PC-9 (cell line): ENCODE measurements around the gene ZNF444. TPM values are rescaled to one million over a fixed set of nuclear protein-coding genes. Genes with fewer than 3 reads are reported as not detected.

ENCODE experiments used
- BruUV-seq: library from RNA; stranded (reverse); fragments of 400-500 nt; replicated peaks from 2 replicates; lab custom pipeline; 2021; lab: Mats Ljungman, UMichigan
- CTCF ChIA-PET: fragments of 300-600 bp; sonication (Branson Sonifier 250); formaldehyde crosslinking; loops from one replicate; lab custom pipeline; 2022; ENCODE audit warnings: antibody characterized with exemption; lab: Charles Lee
- POLR2A ChIA-PET: fragments of 300-600 bp; sonication (Branson Sonifier 250); formaldehyde crosslinking; loops from one replicate; lab custom pipeline; 2022; ENCODE audit warnings: antibody characterized with exemption; ENCODE audit not compliant: unreplicated experiment; lab: Charles Lee
- DNase-seq, 2 experiments: peaks; one replicate each; pipeline versions ENCODE4 v3.0.0 to v3.0.0-alpha.2; 2015 to 2022; ENCODE audit warnings: mixed read lengths in 1 of 2
- H2AFZ ChIP-seq: fragments of 200-600 bp; sonication (generic); 2 replicates; pipeline ENCODE4 v1.8.1; 2017; ENCODE audit warnings: antibody characterized with exemption
- H3F3A ChIP-seq: fragments of 200-600 bp; sonication (generic); 2 replicates; pipeline ENCODE4 v1.8.1; 2017; ENCODE audit warnings: antibody characterized with exemption, mild to moderate bottlenecking, low read depth; ENCODE audit not compliant: insufficient read depth
- H3K27ac ChIP-seq: fragments of 200-600 bp; sonication (generic); 2 replicates; pipeline ENCODE4 v1.6.1; 2016; ENCODE audit warnings: mixed run types
- H3K27me3 ChIP-seq: fragments of 200-600 bp; sonication (generic); 2 replicates; pipeline ENCODE4 v1.6.1; 2016; ENCODE audit warnings: low read depth, mixed run types; ENCODE audit not compliant: insufficient read depth
- H3K36me3 ChIP-seq: fragments of 200-600 bp; sonication (generic); 2 replicates; pipeline ENCODE4 v1.6.1; 2016; ENCODE audit warnings: low read depth, mixed run types
- H3K4me1 ChIP-seq: fragments of 200-600 bp; sonication (generic); replicated peaks from 2 replicates; pipeline ENCODE4 v1.6.1; 2016; ENCODE audit warnings: mixed run types; ENCODE audit not compliant: insufficient read depth
- H3K4me2 ChIP-seq: fragments of 200-600 bp; sonication (generic); 2 replicates; pipeline ENCODE4 v1.6.1; 2017; ENCODE audit warnings: mixed run types
- H3K4me3 ChIP-seq: fragments of 200-600 bp; sonication (generic); 2 replicates; pipeline ENCODE4 v1.6.1; 2016; ENCODE audit warnings: mixed run types
- H3K79me2 ChIP-seq: fragments of 200-600 bp; sonication (generic); 2 replicates; pipeline ENCODE4 v1.6.1; 2017; ENCODE audit warnings: low read depth, mixed run types
- H3K9me2 ChIP-seq: fragments of 200-600 bp; sonication (generic); 2 replicates; pipeline ENCODE4 v1.8.1; 2017; ENCODE audit warnings: mild to moderate bottlenecking; ENCODE audit not compliant: insufficient read depth
- H3K9me3 ChIP-seq: fragments of 200-600 bp; sonication (generic); 2 replicates; pipeline ENCODE4 v1.8.1; 2016; ENCODE audit warnings: low read depth; ENCODE audit not compliant: insufficient read depth
- H4K20me1 ChIP-seq: fragments of 200-600 bp; sonication (generic); 2 replicates; pipeline ENCODE4 v1.8.1; 2017; ENCODE audit not compliant: insufficient read depth
- CTCF ChIP-seq: fragments of 200-600 bp; sonication (generic); conservative IDR thresholded peaks from 2 replicates; pipeline ENCODE4 v1.6.1; 2017; ENCODE audit warnings: mixed run types, antibody characterized with exemption, mild to moderate bottlenecking, moderate library complexity
- EZH2 ChIP-seq: fragments of 200-600 bp; sonication (generic); IDR thresholded peaks from 2 replicates; pipeline ENCODE4 v1.8.0; 2017; ENCODE audit warnings: antibody characterized with exemption, low read depth
- intact Hi-C: fragments of 100-400 bp; cut with micrococcal nuclease; formaldehyde crosslinking; loops from one replicate; pipeline ENCODE4 v1.10.0; 2022; ENCODE audit not compliant: unreplicated experiment
- total RNA-seq: library from RNA; stranded (reverse); gene quantifications from 2 replicates; pipeline ENCODE4 v1.2.3, GENCODE V29; 2021

Gene ZNF444
- total RNA-seq, 1 experiment from 2014 or later, result 50.5 TPM

- Histone ChIP-seq H3K4me1 (peaks cover 24% of the 10 kb centered on the region), H3F3A (peaks cover 12% of the 10 kb centered on the region), H4K20me1 (peaks cover 93% of the 10 kb centered on the region), H3K27me3 (no peaks in the 10 kb centered on the region), H3K4me2 (no peak overlapping the region), H3K79me2 (peaks cover 99% of the 10 kb centered on the region), H3K4me3 (no peak overlapping the region), H2AFZ (no peak overlapping the region), H3K36me3 (no peaks in the 10 kb centered on the region; the same call in 1 of the 2 replicates), H3K9me2 (no peaks in the 10 kb centered on the region), H3K27ac (no peak overlapping the region), H3K9me3 (no peaks in the 10 kb centered on the region)
- TF ChIP-seq EZH2 (no peak), CTCF (no peak)
- intact Hi-C loops, result no loop called here
- ChIA-PET POLR2A (no interaction called here), CTCF (no interaction called here)
- DNase-seq, result no peak
- no TSS peak for BruUV-seq
Measured at GRCh38 chr19:56112313-56112709, 28.8 kb upstream of the ZNF444 start.

- H4K20me1 ChIP-seq, result peaks cover 96% of the 10 kb centered on the region
- no peak for TF ChIP-seq CTCF
- TF ChIP-seq EZH2, result no peak
- no peaks in the 10 kb centered on the region for H3K9me3 ChIP-seq
- no peaks in the 10 kb centered on the region for H3K9me2 ChIP-seq
- peaks cover 24% of the 10 kb centered on the region for H3K4me1 ChIP-seq
- ChIA-PET CTCF (no interaction called here), POLR2A (no interaction called here)
- no peaks in the 10 kb centered on the region for H3K27me3 ChIP-seq
- no peak for DNase-seq
- no peaks in the 10 kb centered on the region; the same call in 1 of the 2 replicates for H3K36me3 ChIP-seq
- intact Hi-C loops, result no loop called here
- no TSS peak for BruUV-seq
- H3F3A ChIP-seq, result peaks cover 12% of the 10 kb centered on the region
- H3K4me2 ChIP-seq, result no peak overlapping the region
- peaks cover 99% of the 10 kb centered on the region for H3K79me2 ChIP-seq
- H3K4me3 ChIP-seq, result no peak overlapping the region
- H3K27ac ChIP-seq, result no peak overlapping the region
- H2AFZ ChIP-seq, result no peak overlapping the region
Measured at GRCh38 chr19:56113074-56113632, 27.9 kb upstream of the ZNF444 start.

DNA sequence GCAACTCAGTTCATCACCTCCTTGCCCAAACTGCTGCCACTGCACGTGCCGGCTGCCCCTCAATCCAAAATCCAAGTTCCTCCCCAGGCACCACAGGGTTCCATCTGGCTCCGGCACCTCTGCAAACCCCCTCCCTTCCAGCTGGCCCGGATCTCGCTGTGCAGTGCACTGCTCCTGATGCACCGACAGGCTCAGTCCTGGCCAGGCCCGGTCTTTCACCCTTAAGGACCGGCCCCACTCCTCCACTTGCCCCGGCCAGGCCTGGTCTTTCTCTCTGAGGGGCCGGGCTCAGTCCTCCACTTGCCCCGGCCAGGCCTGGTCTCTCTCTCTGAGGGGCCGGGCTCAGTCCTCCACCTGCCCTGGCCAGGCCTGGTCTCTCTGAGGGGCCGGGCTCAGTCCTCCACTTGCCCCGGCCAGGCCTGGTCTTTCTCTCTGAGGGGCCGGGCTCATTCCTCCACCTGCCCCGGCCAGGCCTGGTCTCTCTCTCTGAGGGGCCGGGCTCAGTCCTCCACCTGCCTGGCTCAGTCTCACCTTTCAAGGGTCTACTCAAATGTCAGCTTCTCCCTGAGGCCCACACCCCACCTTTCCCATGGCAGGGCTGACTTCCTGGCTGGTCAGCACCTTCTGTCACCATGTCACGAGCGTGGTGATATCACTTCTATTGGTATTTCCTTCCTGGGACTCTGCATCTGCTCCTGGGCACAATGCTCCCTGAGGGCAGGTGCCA, 26.9 kb upstream of the ZNF444 start:
- BruUV-seq, result no TSS peak
- peaks cover 99% of the 10 kb centered on the region for H3K79me2 ChIP-seq
- no peak overlapping the region for H2AFZ ChIP-seq
- intact Hi-C loops, result no loop called here
- no peaks in the 10 kb centered on the region for H3K9me3 ChIP-seq
- H3K4me3 ChIP-seq, result no peak overlapping the region
- H4K20me1 ChIP-seq, result peaks cover 96% of the 10 kb centered on the region
- no peak for TF ChIP-seq CTCF
- ChIA-PET CTCF (no interaction called here), POLR2A (no interaction called here)
- H3K36me3 ChIP-seq, result peaks cover 7% of the 10 kb centered on the region; the same call in 1 of the 2 replicates
- peaks cover 29% of the 10 kb centered on the region for H3K4me1 ChIP-seq
- no peak overlapping the region for H3K4me2 ChIP-seq
- H3K27ac ChIP-seq, result no peak overlapping the region
- no peak for DNase-seq
- no peaks in the 10 kb centered on the region for H3K9me2 ChIP-seq
- no peaks in the 10 kb centered on the region for H3K27me3 ChIP-seq
- peaks cover 17% of the 10 kb centered on the region for H3F3A ChIP-seq
